ENCODE results near the gene PDZD2.

Gene PDZD2

DNA sequence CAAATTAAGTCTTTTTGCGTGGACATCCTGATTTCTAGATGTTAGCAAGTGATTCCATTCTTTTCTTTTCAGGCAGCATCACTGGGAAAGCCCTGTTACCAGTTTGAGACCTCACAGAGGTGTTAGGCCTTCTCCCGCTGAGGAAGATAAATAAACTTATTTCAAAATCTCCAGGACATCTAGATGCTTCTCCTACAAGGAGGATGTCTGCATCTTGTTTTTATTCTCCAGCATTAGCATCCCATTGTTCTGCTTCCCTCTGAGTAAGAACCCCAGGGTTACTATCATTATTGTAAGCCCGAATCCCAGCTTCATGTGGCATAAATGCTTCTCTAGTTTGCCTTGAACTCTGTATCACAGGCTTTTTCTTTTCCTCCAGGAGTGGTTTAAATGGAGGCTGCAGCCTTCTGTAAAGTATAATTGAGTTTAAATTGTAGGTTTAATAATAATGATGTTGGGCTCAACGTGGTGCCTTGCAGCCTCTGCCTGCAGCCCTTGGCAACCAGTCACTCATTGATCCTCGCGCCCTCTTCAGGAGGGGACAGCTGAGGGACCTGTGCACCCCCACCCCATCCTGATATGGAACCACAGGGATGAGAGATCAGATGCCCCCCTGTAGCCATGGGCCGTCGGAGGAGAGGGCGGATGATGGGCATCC is 114.9 kb downstream of the PDZD2 start:
- no peak overlapping the region for H3K4me3 ChIP-seq (ENCODE audit: low read depth, low read length)
- DNase-seq (ENCODE audit: low read depth): no peak
- TF ChIP-seq, protein P1, sequence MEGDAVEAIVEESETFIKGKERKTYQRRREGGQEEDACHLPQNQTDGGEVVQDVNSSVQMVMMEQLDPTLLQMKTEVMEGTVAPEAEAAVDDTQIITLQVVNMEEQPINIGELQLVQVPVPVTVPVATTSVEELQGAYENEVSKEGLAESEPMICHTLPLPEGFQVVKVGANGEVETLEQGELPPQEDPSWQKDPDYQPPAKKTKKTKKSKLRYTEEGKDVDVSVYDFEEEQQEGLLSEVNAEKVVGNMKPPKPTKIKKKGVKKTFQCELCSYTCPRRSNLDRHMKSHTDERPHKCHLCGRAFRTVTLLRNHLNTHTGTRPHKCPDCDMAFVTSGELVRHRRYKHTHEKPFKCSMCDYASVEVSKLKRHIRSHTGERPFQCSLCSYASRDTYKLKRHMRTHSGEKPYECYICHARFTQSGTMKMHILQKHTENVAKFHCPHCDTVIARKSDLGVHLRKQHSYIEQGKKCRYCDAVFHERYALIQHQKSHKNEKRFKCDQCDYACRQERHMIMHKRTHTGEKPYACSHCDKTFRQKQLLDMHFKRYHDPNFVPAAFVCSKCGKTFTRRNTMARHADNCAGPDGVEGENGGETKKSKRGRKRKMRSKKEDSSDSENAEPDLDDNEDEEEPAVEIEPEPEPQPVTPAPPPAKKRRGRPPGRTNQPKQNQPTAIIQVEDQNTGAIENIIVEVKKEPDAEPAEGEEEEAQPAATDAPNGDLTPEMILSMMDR (IDR thresholded peaks at IDR 0.05; ENCODE audit: control insufficient read depth, extremely low read depth, insufficient read depth): no peak

DNA sequence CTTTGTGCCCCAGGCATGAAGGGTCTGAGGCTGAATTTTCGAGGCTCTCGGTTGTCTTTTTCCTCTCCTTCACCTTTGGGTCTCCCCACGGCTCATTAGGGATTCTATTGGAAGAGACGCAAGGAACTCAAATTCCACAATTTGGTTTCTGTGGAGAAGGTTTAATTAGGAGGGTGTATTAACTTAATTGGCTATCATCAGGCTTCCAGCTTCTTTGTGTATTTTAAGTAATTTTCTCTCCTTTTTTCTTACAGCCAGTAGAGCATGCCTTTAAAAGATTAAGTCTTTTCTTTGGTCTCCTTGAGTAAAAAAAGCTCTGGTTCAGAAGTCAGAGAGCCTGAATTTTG is 115.4 kb downstream of the PDZD2 start:
- DNase-seq (ENCODE audit: low read depth): no peak
- no peak overlapping the region for H3K4me3 ChIP-seq (ENCODE audit: low read depth, low read length)
- TF ChIP-seq, protein P1 (IDR thresholded peaks at IDR 0.05; ENCODE audit: control insufficient read depth, extremely low read depth, insufficient read depth): no peak

DNA sequence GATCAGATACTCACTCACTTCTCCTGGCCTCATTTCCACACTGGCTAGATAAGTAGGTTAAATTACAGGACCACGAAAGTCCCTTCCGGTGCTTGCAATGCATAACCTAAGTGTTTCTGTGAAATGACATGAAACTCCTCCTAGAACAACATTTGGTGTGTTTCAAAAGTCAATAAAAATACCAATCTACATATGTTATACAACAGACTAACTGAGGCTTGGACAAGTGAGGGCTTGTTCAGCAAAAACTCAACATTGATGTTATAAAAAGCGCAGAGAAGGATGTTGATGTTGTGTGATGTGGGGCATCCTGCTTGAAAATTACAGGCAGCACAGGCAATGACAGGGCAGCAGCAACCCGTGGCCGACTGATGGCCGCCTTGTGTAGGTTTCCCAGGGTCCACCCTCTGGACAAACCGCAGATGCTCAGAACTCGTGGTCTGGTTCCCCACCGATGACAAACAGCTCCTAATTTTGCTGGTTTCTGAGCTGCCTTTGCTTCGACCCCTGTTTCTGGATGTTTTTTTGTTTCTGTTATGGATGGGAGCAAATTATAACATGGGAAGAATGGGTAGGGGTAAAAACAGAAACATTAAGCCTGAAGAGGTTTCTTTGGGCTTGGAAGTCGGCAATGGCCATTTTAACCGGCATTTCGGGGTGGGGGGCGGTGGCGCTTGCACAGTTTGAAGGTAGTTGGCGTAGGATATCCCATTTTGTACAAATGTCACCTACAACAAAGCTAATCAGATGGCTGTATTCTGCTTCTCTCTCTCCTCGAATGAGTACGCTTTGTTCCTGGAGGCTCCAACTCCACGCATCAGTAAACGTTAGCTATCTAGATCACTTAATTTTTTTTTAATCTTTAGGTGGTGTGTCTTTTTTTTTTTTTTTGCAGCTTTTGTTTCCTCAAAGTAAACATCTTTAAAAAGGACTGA is 116.1 kb downstream of the PDZD2 start:
- DNase-seq (ENCODE audit: low read depth): no peak
- TF ChIP-seq, protein P1 (IDR thresholded peaks at IDR 0.05; ENCODE audit: control insufficient read depth, extremely low read depth, insufficient read depth): no peak
- no peak overlapping the region for H3K4me3 ChIP-seq (ENCODE audit: low read depth, low read length)

DNA sequence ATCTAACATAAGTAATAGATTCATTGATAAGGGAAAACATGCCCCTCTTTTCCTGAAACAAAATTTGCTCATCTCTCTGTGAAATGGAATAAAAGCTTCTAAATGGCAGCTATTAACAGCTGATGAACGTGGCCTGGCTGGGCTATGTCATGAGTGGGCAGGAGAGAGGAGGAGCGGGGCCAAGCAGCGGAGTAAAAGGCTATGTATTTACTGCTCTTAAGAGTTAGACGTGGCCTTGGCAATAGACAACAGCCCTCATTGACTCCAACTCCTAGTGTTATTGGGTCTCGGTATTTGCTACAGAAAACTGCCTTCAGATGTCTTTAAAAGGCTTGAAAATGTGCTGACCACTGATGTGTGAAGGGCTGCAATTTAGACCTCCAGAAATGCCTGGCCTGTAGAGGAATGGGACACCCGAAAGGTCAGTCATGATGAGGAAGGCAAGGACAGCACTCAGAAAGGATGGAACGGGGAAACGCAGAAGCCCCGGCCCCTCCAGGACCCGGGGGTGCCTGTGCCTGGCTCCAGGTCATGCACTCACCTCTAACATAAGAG is 116.8 kb downstream of the PDZD2 start:
- TF ChIP-seq, protein P1 (IDR thresholded peaks at IDR 0.05; ENCODE audit: control insufficient read depth, extremely low read depth, insufficient read depth): no peak
- H3K4me3 ChIP-seq (ENCODE audit: low read depth, low read length): no peak overlapping the region
- no peak for DNase-seq (ENCODE audit: low read depth)

DNA sequence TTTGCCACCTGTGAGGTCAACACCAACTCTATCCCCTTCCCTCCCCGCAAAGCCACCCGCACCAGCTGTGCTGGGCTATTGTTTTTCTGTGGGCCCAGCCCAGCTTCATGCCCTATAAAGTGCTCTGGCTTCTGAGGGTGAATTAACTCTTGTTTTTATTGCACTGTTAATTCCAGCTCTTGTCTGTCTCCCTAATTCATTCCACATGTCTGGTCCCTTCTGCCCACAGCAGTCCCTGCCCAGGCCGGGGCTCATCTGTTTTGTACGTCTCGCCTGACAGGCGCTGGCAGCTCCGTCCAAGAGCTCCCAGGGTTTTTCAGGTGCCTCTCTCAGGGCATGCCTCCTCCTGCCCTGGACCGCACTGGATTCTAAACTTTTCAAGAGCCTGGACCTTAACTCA is 118.9 kb downstream of the PDZD2 start:
- no peak for DNase-seq (ENCODE audit: low read depth)
- TF ChIP-seq, protein P1 (IDR thresholded peaks at IDR 0.05; ENCODE audit: control insufficient read depth, extremely low read depth, insufficient read depth): no peak

DNA sequence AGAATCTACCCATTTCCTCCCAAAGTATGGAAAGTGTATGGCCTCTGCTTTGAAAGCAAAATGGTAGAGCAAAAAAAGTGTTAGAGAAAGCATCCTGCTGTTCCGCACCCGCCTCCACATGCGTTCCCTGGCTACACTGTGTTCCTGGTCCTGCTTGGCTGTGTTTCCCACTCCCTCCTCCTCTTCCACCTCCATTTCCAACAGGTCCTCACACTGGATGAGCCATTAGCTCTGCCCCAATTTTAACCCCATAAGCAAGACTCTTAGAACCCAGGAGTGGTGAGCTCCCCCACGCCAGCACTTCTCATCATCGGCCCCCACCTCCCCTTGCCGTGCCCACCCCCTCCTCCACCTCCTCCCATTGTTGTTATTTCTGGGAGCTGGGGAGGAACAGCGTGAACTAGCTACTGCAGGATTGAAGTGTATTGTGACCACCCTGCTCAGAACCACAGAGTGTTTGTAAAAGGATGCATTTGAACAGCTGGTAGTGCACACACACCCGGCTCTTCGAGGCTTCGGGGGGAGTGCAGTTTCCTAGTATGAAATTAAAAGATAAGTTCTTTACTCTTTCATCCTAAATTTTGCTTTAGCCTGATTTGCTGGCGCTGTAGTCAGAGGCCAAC is 120.0 kb downstream of the PDZD2 start:
- TF ChIP-seq, protein P1 (IDR thresholded peaks at IDR 0.05; ENCODE audit: control insufficient read depth, extremely low read depth, insufficient read depth): no peak
- no peak overlapping the region for H3K4me3 ChIP-seq (ENCODE audit: low read depth, low read length)
- no peak for DNase-seq (ENCODE audit: low read depth)

More for the DNA sequence above, 118.9 kb downstream of the PDZD2 start:
- no peak overlapping the region for H3K4me3 ChIP-seq (ENCODE audit: low read depth, low read length)
